ENCODE results near the gene AGMO.

The AGMO gene

GRCh38 chr7:15498465-15498864, 63.4 kb downstream of the AGMO start:
- no peak for DNase-seq (ENCODE audit: low spot score)

- DNase-seq (ENCODE audit: low spot score), result no peak
Observed at GRCh38 chr7:15495170-15495569, 66.6 kb downstream of the AGMO start.

- DNase-seq (ENCODE audit: low spot score), result no peak
Observed at GRCh38 chr7:15494711-15495110, 67.1 kb downstream of the AGMO start.

GRCh38 chr7:15491361-15491760, 70.5 kb downstream of the AGMO start:
- no peak for DNase-seq (ENCODE audit: low spot score)

- no peak for DNase-seq (ENCODE audit: low spot score)
Observed at GRCh38 chr7:15490291-15490690, 71.5 kb downstream of the AGMO start.

GRCh38 chr7:15489861-15490260, 72.0 kb downstream of the AGMO start:
- DNase-seq (ENCODE audit: low spot score), result no peak

- no peak for DNase-seq (ENCODE audit: low spot score)
Observed at GRCh38 chr7:15489383-15489782, 72.4 kb downstream of the AGMO start.

GRCh38 chr7:15488401-15488800, 73.4 kb downstream of the AGMO start:
- no peak for DNase-seq (ENCODE audit: low spot score)

- no peak for DNase-seq (ENCODE audit: low spot score)
Observed at GRCh38 chr7:15487896-15488295, 73.9 kb downstream of the AGMO start.

GRCh38 chr7:15485998-15486397, 75.8 kb downstream of the AGMO start:
- no peak for DNase-seq (ENCODE audit: low spot score)

- DNase-seq (ENCODE audit: low spot score), result no peak
Observed at GRCh38 chr7:15485431-15485830, 76.4 kb downstream of the AGMO start.

GRCh38 chr7:15481132-15481531, 80.7 kb downstream of the AGMO start:
- no peak for DNase-seq (ENCODE audit: low spot score)

- no peak for DNase-seq (ENCODE audit: low spot score)
Observed at GRCh38 chr7:15478401-15478800, 83.4 kb downstream of the AGMO start.

- DNase-seq (ENCODE audit: low spot score), result no peak
Observed at GRCh38 chr7:15476531-15476918, 85.3 kb downstream of the AGMO start.

- no peak for DNase-seq (ENCODE audit: low spot score)
Observed at GRCh38 chr7:15475808-15476530, 85.8 kb downstream of the AGMO start.

GRCh38 chr7:15471669-15471950, 90.2 kb downstream of the AGMO start:
- no peak for DNase-seq (ENCODE audit: low spot score)

GRCh38 chr7:15470825-15471668, 90.8 kb downstream of the AGMO start:
- DNase-seq (ENCODE audit: low spot score), result no peak

- no peak for DNase-seq (ENCODE audit: low spot score)
Observed at GRCh38 chr7:15464667-15465121, 97.1 kb downstream of the AGMO start.

- no peak for DNase-seq (ENCODE audit: low spot score)
Observed at GRCh38 chr7:15463801-15464666, 97.8 kb downstream of the AGMO start.

- no peak for DNase-seq (ENCODE audit: low spot score)
Observed at GRCh38 chr7:15462721-15463389, 99.0 kb downstream of the AGMO start.

GRCh38 chr7:15461576-15461975, 100.2 kb downstream of the AGMO start:
- no peak for DNase-seq (ENCODE audit: low spot score)

- DNase-seq (ENCODE audit: low spot score), result no peak
Observed at GRCh38 chr7:15459018-15459615, 102.7 kb downstream of the AGMO start.

Measured in HuH-7.5 (cell line).